Measurements from ENCODE around the gene BDH2. TPM values are rescaled to one million over a fixed set of nuclear protein-coding genes. Genes with fewer than 3 reads are reported as not detected.

The BDH2 gene
- total RNA-seq, 1 experiment from 2014 or later: 10.5 TPM

DNA sequence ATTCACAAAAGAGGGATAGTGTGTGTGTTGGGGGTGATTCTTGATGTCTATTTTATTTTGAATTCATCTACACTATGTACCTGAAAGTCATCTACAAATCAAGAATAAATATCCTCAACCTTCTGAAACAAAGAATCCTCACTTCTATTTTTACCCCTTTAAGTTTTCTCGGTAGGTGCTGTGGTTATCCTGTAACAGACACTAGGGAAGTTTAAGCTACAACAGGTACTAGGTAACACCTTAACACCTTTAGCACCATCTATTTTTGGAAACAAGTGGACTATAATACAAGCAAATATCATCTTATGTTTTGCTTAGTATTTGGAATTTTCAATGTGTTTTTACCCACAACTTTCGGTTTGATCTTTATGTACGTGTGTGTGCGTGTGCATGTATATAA, 12.0 kb upstream of the BDH2 start:
- CTCF ChIA-PET: no interaction called here
- no peak overlapping the region for H3K9ac ChIP-seq (ENCODE audit: low read length)
- H3K4me2 ChIP-seq (ENCODE audit: low read length): no peak overlapping the region
- H4K20me1 ChIP-seq (ENCODE audit: low read length): no peaks in the 10 kb centered on the region
- H3K9me2 ChIP-seq (replicated peaks; ENCODE audit: low read length): no peaks in the 10 kb centered on the region
- intact Hi-C loops (cut with micrococcal nuclease): no loop called here
- BruUV-seq (replicated peaks): no TSS peak
- no peaks in the 10 kb centered on the region for H3K9me3 ChIP-seq (ENCODE audit: low read length)
- H3K36me3 ChIP-seq (ENCODE audit: low read depth, low read length): peaks cover 35% of the 10 kb centered on the region
- ATAC-seq (no peak), DNase-seq (no peak)
- H2AFZ ChIP-seq (ENCODE audit: low read length): no peak overlapping the region
- H3K4me1 ChIP-seq (ENCODE audit: insufficient read depth, low read length): no peaks in the 10 kb centered on the region
- TF ChIP-seq, protein P1, sequence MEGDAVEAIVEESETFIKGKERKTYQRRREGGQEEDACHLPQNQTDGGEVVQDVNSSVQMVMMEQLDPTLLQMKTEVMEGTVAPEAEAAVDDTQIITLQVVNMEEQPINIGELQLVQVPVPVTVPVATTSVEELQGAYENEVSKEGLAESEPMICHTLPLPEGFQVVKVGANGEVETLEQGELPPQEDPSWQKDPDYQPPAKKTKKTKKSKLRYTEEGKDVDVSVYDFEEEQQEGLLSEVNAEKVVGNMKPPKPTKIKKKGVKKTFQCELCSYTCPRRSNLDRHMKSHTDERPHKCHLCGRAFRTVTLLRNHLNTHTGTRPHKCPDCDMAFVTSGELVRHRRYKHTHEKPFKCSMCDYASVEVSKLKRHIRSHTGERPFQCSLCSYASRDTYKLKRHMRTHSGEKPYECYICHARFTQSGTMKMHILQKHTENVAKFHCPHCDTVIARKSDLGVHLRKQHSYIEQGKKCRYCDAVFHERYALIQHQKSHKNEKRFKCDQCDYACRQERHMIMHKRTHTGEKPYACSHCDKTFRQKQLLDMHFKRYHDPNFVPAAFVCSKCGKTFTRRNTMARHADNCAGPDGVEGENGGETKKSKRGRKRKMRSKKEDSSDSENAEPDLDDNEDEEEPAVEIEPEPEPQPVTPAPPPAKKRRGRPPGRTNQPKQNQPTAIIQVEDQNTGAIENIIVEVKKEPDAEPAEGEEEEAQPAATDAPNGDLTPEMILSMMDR (conservative IDR thresholded peaks at IDR 0.05; ENCODE audit: low read depth, low read length): no peak
- TF ChIP-seq EZH2phosphoT487 (IDR thresholded peaks at IDR 0.05; ENCODE audit: borderline replicate concordance, low read length): no peak
- no peak for TF ChIP-seq EZH2 (IDR thresholded peaks at IDR 0.05; ENCODE audit: low read length, unreplicated experiment)
- H3K27ac ChIP-seq (ENCODE audit: low read length): no peak overlapping the region
- H3K4me3 ChIP-seq (ENCODE audit: low read length): no peak overlapping the region
- no peaks in the 10 kb centered on the region for H3K27me3 ChIP-seq (ENCODE audit: low read length)
- no peaks in the 10 kb centered on the region for H3F3A ChIP-seq (ENCODE audit: low read length, unreplicated experiment)
- POLR2A ChIA-PET (ENCODE audit: unreplicated experiment): no interaction called here
- H3K79me2 ChIP-seq (ENCODE audit: low read length): no peaks in the 10 kb centered on the region

DNA sequence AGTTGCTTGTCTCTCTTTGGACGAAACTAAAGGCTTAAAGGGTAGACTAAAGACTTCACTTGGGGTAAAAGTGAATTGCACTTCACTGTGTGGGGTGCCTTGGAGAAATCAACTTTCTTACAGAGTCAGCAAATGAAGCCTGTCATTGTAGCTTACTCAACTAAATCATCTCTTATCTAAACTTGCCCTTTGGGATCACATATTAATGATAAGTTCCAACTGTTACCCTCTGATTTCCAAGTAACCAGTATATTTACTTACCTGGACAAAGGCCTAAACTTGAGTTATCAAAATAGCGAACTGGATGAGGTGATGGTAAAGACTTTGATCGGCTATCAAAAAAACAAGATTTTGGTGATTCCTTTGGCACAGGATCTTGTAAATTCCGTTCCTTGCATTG, 8.9 kb upstream of the BDH2 start:
- H3K4me2 ChIP-seq (ENCODE audit: low read length): no peak overlapping the region
- 0 out of 2 replicates have a peak, but pooled peaks cover 5% of the 10 kb centered on the region for H3K4me1 ChIP-seq (ENCODE audit: insufficient read depth, low read length)
- no peaks in the 10 kb centered on the region for H4K20me1 ChIP-seq (ENCODE audit: low read length)
- H3K79me2 ChIP-seq (ENCODE audit: low read length): no peaks in the 10 kb centered on the region
- ChIA-PET CTCF (no interaction called here), POLR2A (ENCODE audit: unreplicated experiment) (no interaction called here)
- intact Hi-C loops (cut with micrococcal nuclease): no loop called here
- H3K9me3 ChIP-seq (ENCODE audit: low read length): no peaks in the 10 kb centered on the region
- H2AFZ ChIP-seq (ENCODE audit: low read length): no peak overlapping the region
- peaks cover 31% of the 10 kb centered on the region; the same call in 1 of the 2 replicates for H3K36me3 ChIP-seq (ENCODE audit: low read depth, low read length)
- no peak overlapping the region for H3K9ac ChIP-seq (ENCODE audit: low read length)
- DNase-seq (no peak), ATAC-seq (no peak)
- no peak overlapping the region for H3K27ac ChIP-seq (ENCODE audit: low read length)
- no peak overlapping the region for H3K4me3 ChIP-seq (ENCODE audit: low read length)
- TF ChIP-seq EZH2 (IDR thresholded peaks at IDR 0.05; ENCODE audit: low read length, unreplicated experiment) (no peak), EZH2phosphoT487 (IDR thresholded peaks at IDR 0.05; ENCODE audit: borderline replicate concordance, low read length) (no peak)
- TF ChIP-seq, protein P1 (conservative IDR thresholded peaks at IDR 0.05; ENCODE audit: low read depth, low read length): no peak
- H3K27me3 ChIP-seq (ENCODE audit: low read length): no peaks in the 10 kb centered on the region
- no peaks in the 10 kb centered on the region for H3K9me2 ChIP-seq (replicated peaks; ENCODE audit: low read length)
- H3F3A ChIP-seq (ENCODE audit: low read length, unreplicated experiment): no peaks in the 10 kb centered on the region
- BruUV-seq (replicated peaks): no TSS peak

- no peak overlapping the region for H3K4me2 ChIP-seq (ENCODE audit: low read length)
- no peaks in the 10 kb centered on the region for H3K9me3 ChIP-seq (ENCODE audit: low read length)
- no peaks in the 10 kb centered on the region for H3K27me3 ChIP-seq (ENCODE audit: low read length)
- H4K20me1 ChIP-seq (ENCODE audit: low read length): no peaks in the 10 kb centered on the region
- BruUV-seq (replicated peaks): no TSS peak
- H3F3A ChIP-seq (ENCODE audit: low read length, unreplicated experiment): no peaks in the 10 kb centered on the region
- no peaks in the 10 kb centered on the region for H3K9me2 ChIP-seq (replicated peaks; ENCODE audit: low read length)
- no peak overlapping the region for H3K4me3 ChIP-seq (ENCODE audit: low read length)
- H3K36me3 ChIP-seq (ENCODE audit: low read depth, low read length): peaks cover 31% of the 10 kb centered on the region; the same call in 1 of the 2 replicates
- H2AFZ ChIP-seq (ENCODE audit: low read length): no peak overlapping the region
- CTCF ChIA-PET: no interaction called here
- H3K9ac ChIP-seq (ENCODE audit: low read length): no peak overlapping the region
- 0 out of 2 replicates have a peak overlapping the region, but pooled peaks have one; percentile 11 for H3K27ac ChIP-seq (ENCODE audit: low read length)
- 0 out of 2 replicates have a peak, but pooled peaks cover 5% of the 10 kb centered on the region for H3K4me1 ChIP-seq (ENCODE audit: insufficient read depth, low read length)
- no peak for DNase-seq
- ATAC-seq: peak; percentile 74
- intact Hi-C loops (cut with micrococcal nuclease): no loop called here
- TF ChIP-seq EZH2phosphoT487 (IDR thresholded peaks at IDR 0.05; ENCODE audit: borderline replicate concordance, low read length): no peak
- TF ChIP-seq EZH2 (IDR thresholded peaks at IDR 0.05; ENCODE audit: low read length, unreplicated experiment): no peak
- TF ChIP-seq, protein P1 (conservative IDR thresholded peaks at IDR 0.05; ENCODE audit: low read depth, low read length): no peak
- POLR2A ChIA-PET (ENCODE audit: unreplicated experiment): no interaction called here
- no peaks in the 10 kb centered on the region for H3K79me2 ChIP-seq (ENCODE audit: low read length)
These were observed 6.1 kb upstream of the BDH2 start for GRCh38 chr4:103105558-103106356.
